ENCODE results near the gene CDR2L. TPM values are rescaled to one million over a fixed set of nuclear protein-coding genes. Genes with fewer than 3 reads are reported as not detected.
"Not testable (repeated sequence)": the region's sequence is repeated elsewhere in the genome, so short reads cannot be mapped to it uniquely, and the experiment has no call there.

CDR2L gene
- total and polyA plus RNA-seq, 4 donors, result 8.5 to 19.0 (median 11.2) TPM

DNA sequence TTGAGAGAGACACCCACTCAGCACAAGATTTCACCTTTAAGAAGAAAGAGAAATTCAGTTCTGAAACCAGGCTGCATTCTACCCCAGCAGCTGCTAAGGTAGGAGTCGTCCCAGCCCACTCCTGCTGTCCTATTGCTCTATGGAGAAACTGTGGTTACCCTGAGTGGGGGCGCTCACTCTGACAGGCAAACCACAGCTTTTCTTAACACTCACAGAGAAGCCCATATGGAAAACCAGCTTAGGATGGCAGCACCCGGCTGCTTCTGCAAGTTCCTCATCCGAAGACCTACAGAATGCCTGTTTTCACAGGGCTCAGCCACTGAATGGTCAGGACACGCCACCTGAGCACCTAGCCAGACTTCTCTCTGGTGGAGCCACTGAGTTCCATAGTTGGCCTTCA is 51.8 kb downstream of the CDR2L start:
- DNase-seq, result no peak
- no peak for ATAC-seq (ENCODE audit: insufficient read depth, low FRiP score)

DNA sequence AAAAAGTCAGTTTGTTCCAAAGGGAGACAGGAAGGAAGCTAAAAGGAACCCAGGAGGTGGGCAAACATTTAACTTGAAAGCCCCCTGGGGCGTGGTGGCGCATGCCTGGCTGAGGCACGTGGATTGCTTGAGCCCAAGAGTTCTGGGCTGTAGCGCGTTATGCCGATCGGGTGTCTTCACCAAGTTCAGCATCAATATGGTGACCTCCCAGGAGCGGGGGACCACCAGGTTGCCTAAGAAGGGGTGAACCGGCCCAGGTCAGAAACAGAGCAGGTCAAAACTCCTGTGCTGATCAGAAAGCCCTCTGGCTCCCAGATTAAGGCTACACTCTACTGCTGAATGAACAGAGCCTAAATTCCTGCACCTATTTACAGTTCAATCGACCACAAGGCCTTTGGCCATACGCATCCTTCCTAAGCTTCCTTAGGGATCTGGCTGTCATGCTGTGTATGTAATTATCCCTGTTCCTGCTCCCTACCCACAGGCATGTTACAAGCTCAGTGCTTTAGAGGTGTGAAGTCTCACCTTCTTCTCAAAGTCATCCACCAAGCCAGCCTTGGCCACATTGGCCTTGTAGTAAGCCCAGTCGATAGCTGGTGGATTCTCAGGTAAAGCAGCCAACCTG is 54.3 kb downstream of the CDR2L start:
- Histone ChIP-seq H3K4me1 (ENCODE audit: control insufficient read depth in 5 of 5, insufficient read depth in 5 of 5, low read length in 5 of 5) (peaks cover 0 to 6% (median 2%) of the 10 kb centered on the region in 5 donors), H3K9ac (ENCODE audit: insufficient read depth in 1 of 2, low read length in 2 of 2) (no peak overlapping the region), H3K27me3 (ENCODE audit: control insufficient read depth in 3 of 3, insufficient read depth in 3 of 3, low read length in 2 of 3) (no peaks in the 10 kb centered on the region), H3K4me3 (no peak overlapping the region), H3K36me3 (ENCODE audit: control insufficient read depth in 4 of 4, insufficient read depth in 4 of 4, low read length in 4 of 4) (peaks cover 19 to 29% (median 25%) of the 10 kb centered on the region in 4 donors), H3K9me3 (ENCODE audit: control insufficient read depth in 4 of 4, insufficient read depth in 3 of 4, low read length in 3 of 4) (no peaks in the 10 kb centered on the region), H3K27ac (ENCODE audit: low read depth in 1 of 2, low read length in 1 of 2) (no peak overlapping the region)
- TF ChIP-seq, protein P1, sequence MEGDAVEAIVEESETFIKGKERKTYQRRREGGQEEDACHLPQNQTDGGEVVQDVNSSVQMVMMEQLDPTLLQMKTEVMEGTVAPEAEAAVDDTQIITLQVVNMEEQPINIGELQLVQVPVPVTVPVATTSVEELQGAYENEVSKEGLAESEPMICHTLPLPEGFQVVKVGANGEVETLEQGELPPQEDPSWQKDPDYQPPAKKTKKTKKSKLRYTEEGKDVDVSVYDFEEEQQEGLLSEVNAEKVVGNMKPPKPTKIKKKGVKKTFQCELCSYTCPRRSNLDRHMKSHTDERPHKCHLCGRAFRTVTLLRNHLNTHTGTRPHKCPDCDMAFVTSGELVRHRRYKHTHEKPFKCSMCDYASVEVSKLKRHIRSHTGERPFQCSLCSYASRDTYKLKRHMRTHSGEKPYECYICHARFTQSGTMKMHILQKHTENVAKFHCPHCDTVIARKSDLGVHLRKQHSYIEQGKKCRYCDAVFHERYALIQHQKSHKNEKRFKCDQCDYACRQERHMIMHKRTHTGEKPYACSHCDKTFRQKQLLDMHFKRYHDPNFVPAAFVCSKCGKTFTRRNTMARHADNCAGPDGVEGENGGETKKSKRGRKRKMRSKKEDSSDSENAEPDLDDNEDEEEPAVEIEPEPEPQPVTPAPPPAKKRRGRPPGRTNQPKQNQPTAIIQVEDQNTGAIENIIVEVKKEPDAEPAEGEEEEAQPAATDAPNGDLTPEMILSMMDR (IDR thresholded peaks at IDR 0.05; ENCODE audit: control extremely low read depth, extremely low read depth), result no peak
- no peak for ATAC-seq (ENCODE audit: insufficient read depth, low FRiP score)
- no peak for DNase-seq
- WGBS, 2 donors, result 82 to 89% methylated on average over 12 of the region's 12 CpGs

More for the DNA sequence above, 51.8 kb downstream of the CDR2L start:
- Histone ChIP-seq H3K9me3 (ENCODE audit: control insufficient read depth in 4 of 4, insufficient read depth in 3 of 4, low read length in 3 of 4) (no peaks in the 10 kb centered on the region), H3K36me3 (ENCODE audit: control insufficient read depth in 4 of 4, insufficient read depth in 4 of 4, low read length in 4 of 4) (peaks cover 19 to 29% (median 24%) of the 10 kb centered on the region in 4 donors), H3K27ac (ENCODE audit: low read depth in 1 of 2, low read length in 1 of 2) (no peak overlapping the region), H3K4me1 (ENCODE audit: control insufficient read depth in 5 of 5, insufficient read depth in 5 of 5, low read length in 5 of 5) (peaks cover 0 to 6% (median 0%) of the 10 kb centered on the region in 5 donors), H3K27me3 (ENCODE audit: control insufficient read depth in 3 of 3, insufficient read depth in 3 of 3, low read length in 2 of 3) (no peaks in the 10 kb centered on the region), H3K9ac (ENCODE audit: insufficient read depth in 1 of 2, low read length in 2 of 2) (no peak overlapping the region), H3K4me3 (no peak overlapping the region)
- TF ChIP-seq, protein P1 (IDR thresholded peaks at IDR 0.05; ENCODE audit: control extremely low read depth, extremely low read depth), result no peak
- WGBS, 2 donors, result 39 to 72% methylated on average over 5 of the region's 5 CpGs

DNA sequence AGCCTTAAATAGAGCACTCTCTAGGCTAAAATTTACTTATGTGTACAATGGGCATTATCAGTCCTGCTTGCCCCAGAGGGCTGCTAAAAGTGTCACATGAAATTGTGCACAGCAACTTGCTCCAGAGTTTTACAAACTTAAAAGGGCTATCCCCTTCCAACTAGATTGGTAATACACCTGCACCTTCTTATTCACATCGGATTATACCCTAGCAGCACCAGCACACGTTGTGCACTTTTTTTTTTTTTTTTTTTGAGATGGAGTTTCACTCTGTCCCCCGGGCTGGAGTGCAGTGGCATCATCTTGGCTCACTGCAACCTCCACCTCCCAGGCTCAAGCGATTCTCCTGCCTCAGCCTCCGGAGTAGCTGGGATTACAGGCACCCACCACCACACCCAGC is 56.4 kb downstream of the CDR2L start:
- not testable (repeated sequence) for H3K4me3 ChIP-seq; DNase-seq; H3K9me3 ChIP-seq (ENCODE audit: control insufficient read depth in 4 of 4, insufficient read depth in 3 of 4, low read length in 3 of 4); H3K27ac ChIP-seq (ENCODE audit: low read depth in 1 of 2, low read length in 1 of 2); H3K9ac ChIP-seq (ENCODE audit: insufficient read depth in 1 of 2, low read length in 2 of 2); ATAC-seq (ENCODE audit: insufficient read depth, low FRiP score); H3K27me3 ChIP-seq (ENCODE audit: control insufficient read depth in 3 of 3, insufficient read depth in 3 of 3, low read length in 2 of 3)
- peaks cover 0 to 17% (median 3%) of the 10 kb centered on the region in 5 donors for H3K4me1 ChIP-seq (ENCODE audit: control insufficient read depth in 5 of 5, insufficient read depth in 5 of 5, low read length in 5 of 5)
- WGBS, 2 donors, result 80 to 83% methylated on average over 5 of the region's 5 CpGs
- H3K36me3 ChIP-seq (ENCODE audit: control insufficient read depth in 4 of 4, insufficient read depth in 4 of 4, low read length in 4 of 4), result peaks cover 14 to 25% (median 22%) of the 10 kb centered on the region in 4 donors

DNA sequence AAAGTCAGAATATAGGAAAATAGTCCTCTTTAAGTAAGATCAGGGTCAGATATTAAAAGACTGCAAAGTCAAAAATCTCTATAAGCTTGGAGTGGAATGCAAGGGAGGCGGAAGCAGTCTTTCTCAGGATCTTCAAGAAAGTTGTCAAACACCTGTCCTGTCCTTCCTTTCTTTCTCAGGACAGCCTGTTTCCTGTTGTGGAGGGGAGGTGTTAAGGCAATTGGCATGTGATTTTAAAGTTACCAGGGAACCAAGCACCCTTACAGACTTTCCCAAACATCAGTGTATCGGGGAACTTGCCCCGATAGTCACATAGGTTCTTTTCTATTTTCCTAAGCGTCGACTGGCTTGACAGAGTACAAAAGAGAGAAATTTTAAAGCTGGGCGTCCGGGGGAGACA is 57.3 kb downstream of the CDR2L start:
- peaks cover 10 to 20% (median 18%) of the 10 kb centered on the region in 4 donors for H3K36me3 ChIP-seq (ENCODE audit: control insufficient read depth in 4 of 4, insufficient read depth in 4 of 4, low read length in 4 of 4)
- TF ChIP-seq, protein P1 (IDR thresholded peaks at IDR 0.05; ENCODE audit: control extremely low read depth, extremely low read depth), result no peak

DNA sequence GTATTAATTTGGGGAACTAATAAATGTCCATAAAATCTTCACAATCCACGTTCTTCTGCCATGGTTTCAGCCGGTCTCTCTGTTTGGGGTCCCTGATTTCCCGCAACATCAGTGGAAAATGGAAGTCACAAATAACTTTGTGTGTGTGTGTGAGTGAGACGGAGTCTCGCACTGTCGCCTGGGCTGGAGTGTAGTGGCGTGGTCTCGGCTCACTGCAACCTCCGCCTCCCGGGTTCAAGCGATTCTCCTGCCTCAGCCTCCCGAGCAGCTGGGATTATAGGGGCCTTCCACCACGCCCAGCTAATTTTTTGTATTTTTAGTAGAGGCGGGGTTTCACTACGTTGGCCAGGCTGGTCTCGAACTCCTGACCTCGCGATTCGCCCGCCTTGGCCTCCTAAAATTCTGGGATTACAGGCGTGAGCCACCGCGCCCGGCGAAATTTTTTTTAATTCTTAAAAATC is 58.5 kb downstream of the CDR2L start:
- H3K27ac ChIP-seq (ENCODE audit: low read depth in 1 of 2, low read length in 1 of 2), result peak overlapping the region; percentile 98 to 99
- H3K4me3 ChIP-seq, result peak overlapping the region; percentile 87
- WGBS, 2 donors, result 19 to 22% methylated on average over 25 of the region's 25 CpGs
- not testable (repeated sequence) for ATAC-seq (ENCODE audit: insufficient read depth, low FRiP score); H3K9me3 ChIP-seq (ENCODE audit: control insufficient read depth in 4 of 4, insufficient read depth in 3 of 4, low read length in 3 of 4); H3K27me3 ChIP-seq (ENCODE audit: control insufficient read depth in 3 of 3, insufficient read depth in 3 of 3, low read length in 2 of 3); DNase-seq
- peaks cover 5 to 15% (median 9%) of the 10 kb centered on the region in 4 donors for H3K36me3 ChIP-seq (ENCODE audit: control insufficient read depth in 4 of 4, insufficient read depth in 4 of 4, low read length in 4 of 4)
- peak overlapping the region in 1 of 2 donors; percentile 71 for H3K9ac ChIP-seq (ENCODE audit: insufficient read depth in 1 of 2, low read length in 2 of 2)
- peaks cover 0 to 18% (median 3%) of the 10 kb centered on the region in 5 donors for H3K4me1 ChIP-seq (ENCODE audit: control insufficient read depth in 5 of 5, insufficient read depth in 5 of 5, low read length in 5 of 5)

More for the DNA sequence above, 57.3 kb downstream of the CDR2L start:
- DNase-seq (no peak), ATAC-seq (ENCODE audit: insufficient read depth, low FRiP score) (no peak)
- Histone ChIP-seq H3K9me3 (ENCODE audit: control insufficient read depth in 4 of 4, insufficient read depth in 3 of 4, low read length in 3 of 4) (no peaks in the 10 kb centered on the region), H3K27me3 (ENCODE audit: control insufficient read depth in 3 of 3, insufficient read depth in 3 of 3, low read length in 2 of 3) (no peaks in the 10 kb centered on the region), H3K27ac (ENCODE audit: low read depth in 1 of 2, low read length in 1 of 2) (no peak overlapping the region), H3K4me1 (ENCODE audit: control insufficient read depth in 5 of 5, insufficient read depth in 5 of 5, low read length in 5 of 5) (peaks cover 0 to 18% (median 3%) of the 10 kb centered on the region in 5 donors), H3K4me3 (no peak overlapping the region), H3K9ac (ENCODE audit: insufficient read depth in 1 of 2, low read length in 2 of 2) (no peak overlapping the region)
- 86 to 87% methylated on average over 7 of the region's 7 CpGs for WGBS, 2 donors

Measured in lung (tissue), 12 donors.